ENCODE results near the gene ZSCAN12. TPM values are rescaled to one million over a fixed set of nuclear protein-coding genes. Genes with fewer than 3 reads are reported as not detected.

ZSCAN12 gene
- total RNA-seq, 1 donor from 2014 or later, result 5.6 TPM

GRCh38 chr6:28377879-28378278 is 21.7 kb downstream of the ZSCAN12 start:
- intact Hi-C loops (cut with DNase I), result no loop called here

GRCh38 chr6:28373925-28374324 is 25.6 kb downstream of the ZSCAN12 start:
- Histone ChIP-seq H3K4me1 (no peaks in the 10 kb centered on the region), H3K27ac (no peak overlapping the region), H3K9me3 (no peaks in the 10 kb centered on the region), H3K27me3 (no peaks in the 10 kb centered on the region), H3K36me3 (no peaks in the 10 kb centered on the region), H3K4me3 (no peak overlapping the region)
- ATAC-seq (no peak), DNase-seq (no peak)
- intact Hi-C loops (cut with DNase I), result no loop called here
- TF ChIP-seq CTCF (IDR thresholded peaks at IDR 0.05), result no peak

More at GRCh38 chr6:28377879-28378278, 21.7 kb downstream of the ZSCAN12 start:
- Histone ChIP-seq H3K4me1 (peaks cover 6% of the 10 kb centered on the region), H3K9me3 (no peaks in the 10 kb centered on the region), H3K36me3 (peaks cover 15% of the 10 kb centered on the region), H3K27me3 (no peaks in the 10 kb centered on the region), H3K27ac (no peak overlapping the region), H3K4me3 (no peak overlapping the region)
- DNase-seq (no peak), ATAC-seq (no peak)
- no peak for TF ChIP-seq CTCF (IDR thresholded peaks at IDR 0.05)

GRCh38 chr6:28371706-28372451 is 27.7 kb downstream of the ZSCAN12 start:
- intact Hi-C loops (cut with DNase I), result no loop called here
- no peaks in the 10 kb centered on the region for H3K4me1 ChIP-seq
- DNase-seq (no peak), ATAC-seq (no peak)
- H3K36me3 ChIP-seq, result peaks cover 4% of the 10 kb centered on the region
- H3K27ac ChIP-seq, result no peak overlapping the region
- TF ChIP-seq CTCF (IDR thresholded peaks at IDR 0.05), result no peak
- no peaks in the 10 kb centered on the region for H3K27me3 ChIP-seq
- no peak overlapping the region for H3K4me3 ChIP-seq
- no peaks in the 10 kb centered on the region for H3K9me3 ChIP-seq

GRCh38 chr6:28371280-28371679 is 28.3 kb downstream of the ZSCAN12 start:
- H3K27ac ChIP-seq, result no peak overlapping the region
- intact Hi-C loops (cut with DNase I), result no loop called here
- H3K36me3 ChIP-seq, result peaks cover 8% of the 10 kb centered on the region
- H3K9me3 ChIP-seq, result no peaks in the 10 kb centered on the region
- TF ChIP-seq CTCF (IDR thresholded peaks at IDR 0.05), result no peak
- no peak for DNase-seq
- no peak for ATAC-seq
- no peaks in the 10 kb centered on the region for H3K27me3 ChIP-seq
- H3K4me3 ChIP-seq, result no peak overlapping the region
- no peaks in the 10 kb centered on the region for H3K4me1 ChIP-seq

- DNase-seq (no peak), ATAC-seq (no peak)
- Histone ChIP-seq H3K27me3 (no peaks in the 10 kb centered on the region), H3K9me3 (no peaks in the 10 kb centered on the region), H3K4me1 (no peaks in the 10 kb centered on the region), H3K4me3 (no peak overlapping the region), H3K36me3 (peaks cover 17% of the 10 kb centered on the region), H3K27ac (no peak overlapping the region)
- intact Hi-C loops (cut with DNase I), result no loop called here
- no peak for TF ChIP-seq CTCF (IDR thresholded peaks at IDR 0.05)
These were observed 29.1 kb downstream of the ZSCAN12 start for GRCh38 chr6:28370440-28370839.

All from upper lobe of right lung (tissue), 1 donor.